Parathyroid adenoma (tissue), 2 donors: ENCODE measurements around the gene PARD6A.

Experiments used
- H2AFZ ChIP-seq: fragments of 300-600 bp; sonication (generic); one replicate; pipeline ENCODE4 v1.7.0; 2017; ENCODE audit warnings: antibody characterized with exemption, mild to moderate bottlenecking
- H3K27ac ChIP-seq: fragments of 300-600 bp; sonication (generic); one replicate; pipeline ENCODE4 v1.7.0; 2017
- H3K27me3 ChIP-seq: fragments of 300-600 bp; sonication (generic); one replicate; pipeline ENCODE4 v1.7.0; 2017; ENCODE audit warnings: low read length; ENCODE audit not compliant: control insufficient read depth, insufficient read depth
- H3K36me3 ChIP-seq: fragments of 300-600 bp; sonication (generic); one replicate; pipeline ENCODE4 v1.7.0; 2017; ENCODE audit warnings: low read length; ENCODE audit not compliant: control insufficient read depth, insufficient read depth
- H3K4me1 ChIP-seq: fragments of 300-600 bp; sonication (generic); one replicate; pipeline ENCODE4 v1.7.0; 2017; ENCODE audit warnings: control low read depth
- H3K4me2 ChIP-seq: fragments of 300-600 bp; sonication (generic); one replicate; pipeline ENCODE4 v1.7.0; 2017; ENCODE audit warnings: low read length
- H3K4me3 ChIP-seq: fragments of 300-600 bp; sonication (generic); one replicate; pipeline ENCODE4 v1.7.0; 2017; ENCODE audit warnings: low read depth, low read length
- H3K79me2 ChIP-seq: fragments of 300-600 bp; sonication (generic); one replicate; pipeline ENCODE4 v1.7.0; 2017; ENCODE audit warnings: control low read depth
- H3K9ac ChIP-seq: fragments of 300-600 bp; sonication (generic); one replicate; pipeline ENCODE4 v1.7.0; 2017; ENCODE audit warnings: mild to moderate bottlenecking
- H3K9me3 ChIP-seq: fragments of 300-600 bp; sonication (generic); one replicate; pipeline ENCODE4 v1.7.0; 2017; ENCODE audit warnings: low read length; ENCODE audit not compliant: control insufficient read depth
- CTCF ChIP-seq: fragments of 300-600 bp; sonication (generic); IDR thresholded peaks from one replicate; pipeline ENCODE4 v1.7.0; 2017; ENCODE audit warnings: antibody characterized with exemption, mild to moderate bottlenecking
- donor health status: primary hyperparathyroidism.

Gene PARD6A

GRCh38 chr16:67658849-67659674 lies 1.7 kb upstream of the PARD6A start:
- no peaks in the 10 kb centered on the region for H3K79me2 ChIP-seq
- H3K36me3 ChIP-seq, result no peaks in the 10 kb centered on the region
- peaks cover 5% of the 10 kb centered on the region for H3K4me1 ChIP-seq
- TF ChIP-seq CTCF, result no peak
- H3K27me3 ChIP-seq, result no peaks in the 10 kb centered on the region
- no peak overlapping the region for H3K9ac ChIP-seq
- no peaks in the 10 kb centered on the region for H3K9me3 ChIP-seq
- H3K4me3 ChIP-seq, result peak overlapping the region; percentile 98
- H3K4me2 ChIP-seq, result peak overlapping the region; percentile 99
- H3K27ac ChIP-seq, result no peak overlapping the region
- H2AFZ ChIP-seq, result peak overlapping the region; percentile 96

- peak within 1 kb of the TSS; percentile 99 for H3K4me2 ChIP-seq
- H2AFZ ChIP-seq, result peak within 1 kb of the TSS; percentile 96
- H3K36me3 ChIP-seq, result no peaks in the 10 kb centered on the region
- H3K4me3 ChIP-seq, result peak within 1 kb of the TSS; percentile 98
- no peaks in the 10 kb centered on the region for H3K79me2 ChIP-seq
- peak within 1 kb of the TSS; percentile 74 for H3K9ac ChIP-seq
- no peaks in the 10 kb centered on the region for H3K27me3 ChIP-seq
- no peak for TF ChIP-seq CTCF
- H3K4me1 ChIP-seq, result peaks cover 5% of the 10 kb centered on the region
- peak within 1 kb of the TSS; percentile 98 for H3K27ac ChIP-seq
- no peaks in the 10 kb centered on the region for H3K9me3 ChIP-seq
These were observed 841 bp upstream of the PARD6A start, which contains the start of gene ACD for GRCh38 chr16:67659675-67660563. Gene ACD (minus strand): TSS chr16:67660260. CDS start chr16:67660220, 40 bp downstream.

GRCh38 chr16:67661101-67661761 lies 471 bp downstream of the PARD6A start:
- no peaks in the 10 kb centered on the region for H3K27me3 ChIP-seq
- H3K4me2 ChIP-seq, result peak overlapping the region; percentile 69
- H3K9me3 ChIP-seq, result no peaks in the 10 kb centered on the region
- peak overlapping the region; percentile 50 for H3K4me3 ChIP-seq
- no peaks in the 10 kb centered on the region for H3K36me3 ChIP-seq
- H2AFZ ChIP-seq, result peak overlapping the region; percentile 93
- H3K4me1 ChIP-seq, result peaks cover 9% of the 10 kb centered on the region
- no peak for TF ChIP-seq CTCF
- peak overlapping the region; percentile 98 for H3K27ac ChIP-seq
- H3K9ac ChIP-seq, result peak overlapping the region; percentile 43
- H3K79me2 ChIP-seq, result no peaks in the 10 kb centered on the region

- H3K4me1 ChIP-seq, result peaks cover 12% of the 10 kb centered on the region
- no peaks in the 10 kb centered on the region for H3K9me3 ChIP-seq
- TF ChIP-seq CTCF, result no peak
- no peak overlapping the region for H3K9ac ChIP-seq
- H2AFZ ChIP-seq, result no peak overlapping the region
- no peaks in the 10 kb centered on the region for H3K27me3 ChIP-seq
- H3K4me2 ChIP-seq, result no peak overlapping the region
- no peak overlapping the region for H3K27ac ChIP-seq
- H3K4me3 ChIP-seq, result no peak overlapping the region
- H3K36me3 ChIP-seq, result no peaks in the 10 kb centered on the region
- H3K79me2 ChIP-seq, result no peaks in the 10 kb centered on the region
These were observed 1.3 kb downstream of the PARD6A start for GRCh38 chr16:67661886-67662652.
